ENCODE data around the gene CFAP92. TPM values are rescaled to one million over a fixed set of nuclear protein-coding genes. Genes with fewer than 3 reads are reported as not detected.

The CFAP92 gene
- total RNA-seq, 3 donors from 2014 or later, result 0.66 to 1.4 (median 1.3) TPM

DNA sequence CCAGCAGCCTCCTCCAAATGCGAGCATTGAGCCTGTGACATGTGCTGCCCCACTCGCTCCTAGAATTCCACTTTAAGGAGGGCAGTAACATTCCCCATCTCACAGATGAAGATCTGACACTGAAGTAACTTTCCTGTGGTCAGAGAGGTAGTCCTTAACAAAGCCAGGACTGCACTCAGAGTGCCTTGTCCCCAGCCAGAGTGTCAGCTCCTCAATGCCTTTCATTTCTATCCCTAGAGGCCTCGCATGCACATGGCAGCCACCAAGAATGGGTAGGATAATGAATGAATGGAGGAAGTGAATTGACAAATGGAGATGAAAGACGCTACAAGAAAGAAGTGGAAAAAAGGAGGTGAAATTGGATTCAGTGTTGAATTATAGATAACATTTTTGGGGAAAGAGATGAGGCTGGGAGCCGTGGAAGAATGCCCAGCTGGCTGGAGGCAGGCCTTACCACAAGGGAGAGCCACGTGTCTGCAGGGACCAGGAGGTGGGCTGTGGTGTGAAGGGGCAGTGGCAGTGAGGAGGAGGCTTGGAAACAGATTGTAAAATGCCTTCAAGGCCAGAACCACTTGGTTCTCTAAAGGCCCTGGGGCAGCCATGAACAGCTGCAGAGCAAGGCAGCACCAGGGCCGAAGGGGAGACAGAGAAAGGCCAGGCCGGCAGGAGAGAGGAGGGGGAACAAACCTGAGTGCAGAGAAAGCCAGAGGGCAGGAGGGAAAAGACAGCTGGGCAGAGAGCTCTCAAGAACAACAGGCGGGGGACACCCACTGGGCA is 10.4 kb downstream of the CFAP92 start:
- no peak for TF ChIP-seq POLR2AphosphoS5 (IDR thresholded peaks at IDR 0.05)
- no peak for TF ChIP-seq POLR2A (IDR thresholded peaks at IDR 0.05)
- TF ChIP-seq, protein P1, sequence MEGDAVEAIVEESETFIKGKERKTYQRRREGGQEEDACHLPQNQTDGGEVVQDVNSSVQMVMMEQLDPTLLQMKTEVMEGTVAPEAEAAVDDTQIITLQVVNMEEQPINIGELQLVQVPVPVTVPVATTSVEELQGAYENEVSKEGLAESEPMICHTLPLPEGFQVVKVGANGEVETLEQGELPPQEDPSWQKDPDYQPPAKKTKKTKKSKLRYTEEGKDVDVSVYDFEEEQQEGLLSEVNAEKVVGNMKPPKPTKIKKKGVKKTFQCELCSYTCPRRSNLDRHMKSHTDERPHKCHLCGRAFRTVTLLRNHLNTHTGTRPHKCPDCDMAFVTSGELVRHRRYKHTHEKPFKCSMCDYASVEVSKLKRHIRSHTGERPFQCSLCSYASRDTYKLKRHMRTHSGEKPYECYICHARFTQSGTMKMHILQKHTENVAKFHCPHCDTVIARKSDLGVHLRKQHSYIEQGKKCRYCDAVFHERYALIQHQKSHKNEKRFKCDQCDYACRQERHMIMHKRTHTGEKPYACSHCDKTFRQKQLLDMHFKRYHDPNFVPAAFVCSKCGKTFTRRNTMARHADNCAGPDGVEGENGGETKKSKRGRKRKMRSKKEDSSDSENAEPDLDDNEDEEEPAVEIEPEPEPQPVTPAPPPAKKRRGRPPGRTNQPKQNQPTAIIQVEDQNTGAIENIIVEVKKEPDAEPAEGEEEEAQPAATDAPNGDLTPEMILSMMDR (IDR thresholded peaks at IDR 0.05), result no peak
- Histone ChIP-seq H3K4me1 (no peaks in the 10 kb centered on the region), H3K27me3 (no peaks in the 10 kb centered on the region), H3K36me3 (no peaks in the 10 kb centered on the region), H3K4me3 (no peak overlapping the region), H3K27ac (no peak overlapping the region), H3K9me3 (no peaks in the 10 kb centered on the region)
- intact Hi-C loops (cut with DNase I; ENCODE audit: low total_unique reads), result no loop called here
- DNase-seq (ENCODE audit: low spot score in 2 of 2), result no peak

DNA sequence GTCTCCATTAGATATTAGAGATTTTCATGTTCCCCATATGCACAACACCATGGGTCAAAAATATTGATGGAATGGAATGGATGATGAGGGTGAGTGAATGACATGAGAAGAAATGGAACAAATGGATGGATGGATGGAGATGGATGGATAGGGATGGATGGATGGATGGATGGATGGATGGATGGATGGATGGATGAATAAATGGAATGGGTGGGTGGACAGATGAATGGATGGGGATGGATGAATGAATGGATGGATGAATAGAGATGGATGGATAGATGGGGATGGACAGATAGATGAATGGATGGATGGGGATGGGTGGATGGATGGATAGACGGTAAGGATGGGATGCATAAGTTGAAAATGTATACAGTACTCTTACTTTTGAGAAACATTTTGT is 18.6 kb downstream of the CFAP92 start:
- TF ChIP-seq, protein P1 (IDR thresholded peaks at IDR 0.05), result no peak
- no peak for TF ChIP-seq POLR2AphosphoS5 (IDR thresholded peaks at IDR 0.05)
- TF ChIP-seq POLR2A (IDR thresholded peaks at IDR 0.05), result no peak
- intact Hi-C loops (cut with DNase I; ENCODE audit: low total_unique reads), result no loop called here
- H3K36me3 ChIP-seq, result no peaks in the 10 kb centered on the region
- no peaks in the 10 kb centered on the region for H3K4me1 ChIP-seq
- no peak overlapping the region for H3K4me3 ChIP-seq
- no peak for DNase-seq (ENCODE audit: low spot score in 2 of 2)
- H3K9me3 ChIP-seq, result no peaks in the 10 kb centered on the region
- no peaks in the 10 kb centered on the region for H3K27me3 ChIP-seq
- H3K27ac ChIP-seq, result no peak overlapping the region

DNA sequence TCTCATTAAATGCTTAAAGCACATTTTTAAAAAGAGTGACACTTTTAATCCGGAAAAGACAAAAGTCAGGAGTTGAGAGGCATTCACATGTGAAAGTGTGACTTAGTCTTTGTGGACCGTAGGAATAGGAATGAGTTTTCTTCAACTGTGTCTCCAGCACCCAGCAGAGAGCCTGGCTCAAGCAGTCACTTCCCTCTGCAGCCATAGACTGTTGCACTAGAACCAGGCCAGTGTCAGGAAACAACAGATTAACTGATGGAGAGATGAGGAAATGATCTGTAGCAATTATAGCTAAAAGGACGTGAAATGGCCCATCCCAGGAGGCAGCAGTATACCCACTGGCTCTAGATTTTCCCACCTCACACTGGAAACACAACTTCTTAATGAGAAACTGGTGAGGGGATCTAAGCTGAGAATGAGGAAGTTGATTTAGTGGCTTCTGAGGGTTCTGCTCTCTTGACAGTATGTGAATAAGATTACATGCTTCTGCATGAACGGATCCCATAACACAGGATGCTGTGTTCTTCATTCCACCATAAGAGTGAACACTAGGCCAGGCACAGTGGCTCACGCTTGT is 19.8 kb downstream of the CFAP92 start:
- no peaks in the 10 kb centered on the region for H3K27me3 ChIP-seq
- H3K36me3 ChIP-seq, result no peaks in the 10 kb centered on the region
- no peak for TF ChIP-seq POLR2AphosphoS5 (IDR thresholded peaks at IDR 0.05)
- no peak overlapping the region for H3K4me3 ChIP-seq
- H3K9me3 ChIP-seq, result no peaks in the 10 kb centered on the region
- H3K4me1 ChIP-seq, result no peaks in the 10 kb centered on the region
- DNase-seq (ENCODE audit: low spot score in 2 of 2), result no peak
- H3K27ac ChIP-seq, result no peak overlapping the region
- intact Hi-C loops (cut with DNase I; ENCODE audit: low total_unique reads), result no loop called here

DNA sequence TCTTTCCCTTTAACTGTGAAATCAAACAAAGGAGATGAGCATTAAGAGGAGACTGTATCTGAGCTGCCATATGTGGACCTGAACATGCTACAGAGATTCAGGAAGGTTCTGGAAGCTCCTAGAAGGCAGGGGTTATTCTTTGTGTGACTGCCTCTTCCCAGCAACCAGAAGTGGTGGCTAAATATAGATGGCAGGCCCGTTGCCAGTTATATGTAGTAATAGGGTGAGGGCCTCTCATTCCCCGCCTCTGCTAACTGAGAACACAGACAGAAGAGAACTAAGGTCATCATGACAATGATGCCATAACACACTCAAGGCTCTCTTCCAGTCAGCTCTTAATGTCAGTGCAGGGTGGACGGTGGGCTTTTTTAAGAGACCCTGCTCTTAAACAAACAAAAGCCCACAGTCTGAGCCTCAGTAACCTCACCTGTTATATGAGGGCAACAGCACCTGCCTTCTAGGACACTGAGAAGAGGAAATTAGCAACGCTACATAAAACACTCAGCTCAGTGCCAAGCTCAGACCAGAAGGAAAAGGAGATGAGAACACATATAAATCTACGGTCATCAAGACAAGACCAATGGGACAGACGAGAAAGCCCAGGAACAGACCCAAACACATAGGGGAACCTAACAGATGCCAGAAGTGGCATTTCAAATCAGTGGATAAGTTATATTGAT is 22.3 kb downstream of the CFAP92 start:
- no peaks in the 10 kb centered on the region for H3K9me3 ChIP-seq
- no peaks in the 10 kb centered on the region for H3K36me3 ChIP-seq
- H3K27ac ChIP-seq, result no peak overlapping the region
- no peak for DNase-seq (ENCODE audit: low spot score in 2 of 2)
- TF ChIP-seq POLR2A (IDR thresholded peaks at IDR 0.05), result no peak
- H3K4me1 ChIP-seq, result no peaks in the 10 kb centered on the region
- intact Hi-C loops (cut with DNase I; ENCODE audit: low total_unique reads), result no loop called here
- no peak overlapping the region for H3K4me3 ChIP-seq
- no peaks in the 10 kb centered on the region for H3K27me3 ChIP-seq

DNA sequence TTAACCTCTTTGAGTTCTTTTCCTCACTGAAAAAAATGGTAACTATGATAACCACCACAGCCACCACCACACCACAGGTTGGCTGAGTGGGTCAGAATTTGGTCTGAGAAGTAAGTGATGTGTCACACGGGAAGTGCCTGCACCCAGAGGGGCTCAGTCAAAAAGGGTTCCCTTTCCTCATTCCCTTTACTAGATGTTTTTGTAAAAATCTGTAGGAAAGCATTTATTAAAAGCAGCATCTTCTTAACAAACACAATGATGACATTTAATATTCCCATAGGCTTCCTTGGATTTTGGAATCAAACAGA is 23.2 kb downstream of the CFAP92 start:
- Histone ChIP-seq H3K36me3 (no peaks in the 10 kb centered on the region), H3K27me3 (no peaks in the 10 kb centered on the region), H3K27ac (no peak overlapping the region), H3K4me3 (no peak overlapping the region), H3K9me3 (no peaks in the 10 kb centered on the region), H3K4me1 (no peaks in the 10 kb centered on the region)
- no peak for DNase-seq (ENCODE audit: low spot score in 2 of 2)
- intact Hi-C loops (cut with DNase I; ENCODE audit: low total_unique reads), result no loop called here
- TF ChIP-seq, protein P1 (IDR thresholded peaks at IDR 0.05), result no peak
- TF ChIP-seq POLR2AphosphoS5 (IDR thresholded peaks at IDR 0.05), result no peak
- no peak for TF ChIP-seq POLR2A (IDR thresholded peaks at IDR 0.05)

Measured in breast epithelium (tissue), 4 donors.